HFFc6 (cell line): Measurements from ENCODE around the gene STOX2. TPM values are rescaled to one million over a fixed set of nuclear protein-coding genes. Genes with fewer than 3 reads are reported as not detected.

Experiments
- DNase-seq: peaks from one replicate; pipeline ENCODE4 v3.0.0-alpha.2; 2018
- H3K27ac Mint-ChIP-seq: 2 replicates; pipeline ENCODE4 v1.8.0; 2020; ENCODE audit warnings: mild to moderate bottlenecking, mixed read lengths
- H3K27me3 Mint-ChIP-seq: 2 replicates; pipeline ENCODE4 v1.8.0; 2021; ENCODE audit warnings: mild to moderate bottlenecking, moderate library complexity, mixed read lengths; ENCODE audit not compliant: insufficient read depth
- H3K36me3 Mint-ChIP-seq: 2 replicates; pipeline ENCODE4 v1.8.0; 2021; ENCODE audit warnings: low read depth, mixed read lengths
- H3K4me1 Mint-ChIP-seq: 2 replicates; pipeline ENCODE4 v1.8.0; 2020; ENCODE audit warnings: low read depth, mixed read lengths
- H3K4me3 Mint-ChIP-seq: 2 replicates; pipeline ENCODE4 v1.8.0; 2020; ENCODE audit warnings: mild to moderate bottlenecking, moderate library complexity, mixed read lengths
- H3K9me3 Mint-ChIP-seq: 2 replicates; pipeline ENCODE4 v1.8.0; 2020; ENCODE audit warnings: mild to moderate bottlenecking, mixed read lengths
- CTCF ChIP-seq: fragments of 200-600 bp; sonication (generic); IDR thresholded peaks from 2 replicates; pipeline ENCODE4 v1.5.0; 2021; ENCODE audit warnings: antibody characterized with exemption, mild to moderate bottlenecking
- total RNA-seq, 6 experiments: library from RNA; stranded (reverse); fragmentation: NEBNext Ultra II Directional; extraction: Animal tissue kit (Norgen Biotek cat#: 25700); gene quantifications; 2 replicates in 1 of 6; 3 replicates in 5 of 6; pipeline ENCODE4 v1.2.3, GENCODE V29; 2021

STOX2 gene
- total RNA-seq, 6 experiments from 2014 or later, result 0.07 to 0.17 TPM; not detected in 4

- H3K27ac Mint-ChIP-seq, result no peak overlapping the region
- no peaks in the 10 kb centered on the region for H3K4me1 Mint-ChIP-seq
- no peaks in the 10 kb centered on the region for H3K36me3 Mint-ChIP-seq
- no peak for TF ChIP-seq CTCF
- no peak for DNase-seq
- H3K27me3 Mint-ChIP-seq, result no peaks in the 10 kb centered on the region
- H3K4me3 Mint-ChIP-seq, result no peak overlapping the region
- peaks cover 35% of the 10 kb centered on the region for H3K9me3 Mint-ChIP-seq
These were observed 147.5 kb downstream of the STOX2 start for GRCh38 chr4:184052616-184053015.

- Mint-ChIP-seq H3K4me3 (no peak overlapping the region), H3K9me3 (peaks cover 28% of the 10 kb centered on the region), H3K27ac (no peak overlapping the region), H3K27me3 (no peaks in the 10 kb centered on the region; the same call in 1 of the 2 replicates), H3K36me3 (no peaks in the 10 kb centered on the region), H3K4me1 (no peaks in the 10 kb centered on the region)
- DNase-seq, result no peak
- TF ChIP-seq CTCF, result no peak
These were observed 148.3 kb downstream of the STOX2 start for GRCh38 chr4:184053434-184053833.

GRCh38 chr4:184056877-184057276, 151.8 kb downstream of the STOX2 start:
- no peak for DNase-seq
- Mint-ChIP-seq H3K4me1 (no peaks in the 10 kb centered on the region), H3K27me3 (no peaks in the 10 kb centered on the region; the same call in 1 of the 2 replicates), H3K9me3 (peaks cover 27% of the 10 kb centered on the region), H3K4me3 (no peak overlapping the region), H3K27ac (no peak overlapping the region), H3K36me3 (no peaks in the 10 kb centered on the region)
- no peak for TF ChIP-seq CTCF

- Mint-ChIP-seq H3K4me3 (no peak overlapping the region), H3K27me3 (no peaks in the 10 kb centered on the region; the same call in 1 of the 2 replicates), H3K36me3 (no peaks in the 10 kb centered on the region), H3K27ac (no peak overlapping the region), H3K9me3 (peaks cover 30% of the 10 kb centered on the region; the same call in 1 of the 2 replicates), H3K4me1 (no peaks in the 10 kb centered on the region)
- no peak for DNase-seq
- no peak for TF ChIP-seq CTCF
These were observed 152.9 kb downstream of the STOX2 start for GRCh38 chr4:184058026-184058425.

GRCh38 chr4:184059099-184059498, 154.0 kb downstream of the STOX2 start:
- DNase-seq, result no peak
- Mint-ChIP-seq H3K9me3 (peaks cover 30% of the 10 kb centered on the region; the same call in 1 of the 2 replicates), H3K36me3 (no peaks in the 10 kb centered on the region), H3K4me1 (no peaks in the 10 kb centered on the region), H3K27me3 (no peaks in the 10 kb centered on the region; the same call in 1 of the 2 replicates), H3K27ac (no peak overlapping the region), H3K4me3 (no peak overlapping the region)
- TF ChIP-seq CTCF, result no peak

- no peak for DNase-seq
- Mint-ChIP-seq H3K4me1 (no peaks in the 10 kb centered on the region), H3K4me3 (no peak overlapping the region), H3K36me3 (no peaks in the 10 kb centered on the region; the same call in 1 of the 2 replicates), H3K27ac (no peak overlapping the region), H3K27me3 (no peaks in the 10 kb centered on the region; the same call in 1 of the 2 replicates), H3K9me3 (peaks cover 37% of the 10 kb centered on the region)
- TF ChIP-seq CTCF, result no peak
These were observed 156.5 kb downstream of the STOX2 start for GRCh38 chr4:184061582-184061981.
